Measurements from ENCODE around the gene PDE8A.
"Not testable (repeated sequence)": the region's sequence is repeated elsewhere in the genome, so short reads cannot be mapped to it uniquely, and the experiment has no call there.

Gene PDE8A

GRCh38 chr15:85185350-85185749 is 203.7 kb downstream of the PDE8A start:
- not testable (repeated sequence) for DNase-seq

GRCh38 chr15:85188171-85188577 is 206.5 kb downstream of the PDE8A start:
- not testable (repeated sequence) for DNase-seq

Data from right forelimb (tissue), 1 donor.